Ovary (tissue), 9 donors: ENCODE results near the gene ANKRD18A. TPM values are rescaled to one million over a fixed set of nuclear protein-coding genes. Genes with fewer than 3 reads are reported as not detected.
"Not testable (repeated sequence)": the region's sequence is repeated elsewhere in the genome, so short reads cannot be mapped to it uniquely, and the experiment has no call there.

Source experiments
- DNase-seq, 5 donors: peaks; one replicate each; pipeline ENCODE4 v3.0.0-alpha.2; 2019 to 2020
- H3K27ac ChIP-seq, 2 donors: fragments of 200-600 bp; one replicate each; pipeline versions ENCODE4 v1.5.1 to v1.8.0; 2019 to 2022
- H3K27me3 ChIP-seq: fragments of 200-600 bp; one replicate; pipeline ENCODE4 v1.8.0; 2022
- H3K36me3 ChIP-seq: fragments of 200-600 bp; sonication (generic); one replicate; pipeline ENCODE4 v1.5.1; 2019
- H3K4me1 ChIP-seq: one replicate; pipeline ENCODE4 v1.8.1; 2013; ENCODE audit warnings: mild to moderate bottlenecking, moderate library complexity; ENCODE audit not compliant: insufficient read depth
- H3K4me3 ChIP-seq: fragments of 200-600 bp; sonication (generic); one replicate; pipeline ENCODE4 v1.5.1; 2017
- H3K9me3 ChIP-seq, 2 donors: fragments of 200-600 bp in 1 of 2; sonication (generic) in 1 of 2; one replicate each; pipeline versions ENCODE4 v1.5.1 to v1.8.1; 2013 to 2019; ENCODE audit warnings: mild to moderate bottlenecking in 1 of 2, moderate library complexity in 1 of 2
- WGBS, 3 donors: extraction: QIAGEN DNeasy Blood & Tissue Kit in 1 of 3; methylation state at CpG; one replicate each; pipeline versions ENCODE4 v1.1.5 to v1.1.7; 2013 to 2017; 5-methylcytosine and 5-hydroxymethylcytosine counted together
- intact Hi-C, 4 donors: fragments of 100-400 bp; cut with DNase I; formaldehyde crosslinking; loops; one replicate each; pipeline versions ENCODE4 v1.11.0 to v1.15.1; 2022 to 2023
- polyA plus RNA-seq, 2 donors: library from polyadenylated mRNA; stranded (reverse); fragments of 200-250 nt in 1 of 2; fragments of 350-450 nt in 1 of 2; fragmentation: Illumina TruSeq in 1 of 2; extraction: RNeasy Lipid Tissue Mini Kit (QIAGEN cat#74804) in 1 of 2; gene quantifications; one replicate each; pipeline ENCODE4 v1.2.3, GENCODE V29; 2013 to 2014
- total RNA-seq, 7 donors: library from RNA; depleted of rRNA in 2 of 7; stranded (reverse); fragments of >200 nt in 2 of 7; fragmentation: NEBNext Ultra II Directional in 3 of 7; extraction: Animal tissue kit (Norgen Biotek cat#: 25700) in 3 of 7; gene quantifications; one replicate each; pipeline versions ENCODE4 v1.1.0 to v1.2.4, GENCODE V29; 2016 to 2023
- donor health status: DM: no; HTN: no; CAD: no; lungs with moderate emphysema.
- donor health status: DM: no; HTN: no; CAD: no.
- donor health status: Bipolar disorder and iron deficiency.
- donor health status: DM: yes; HTN: yes; CAD: no.
- donor health status: DM: no; HTN: no; CAD: no.
- donor health status: DM: yes; HTN: yes; CAD: no.

The ANKRD18A gene
- total and polyA plus RNA-seq, 9 donors: 0.06 to 2.3 (median 0.37) TPM; not detected in 1

DNA sequence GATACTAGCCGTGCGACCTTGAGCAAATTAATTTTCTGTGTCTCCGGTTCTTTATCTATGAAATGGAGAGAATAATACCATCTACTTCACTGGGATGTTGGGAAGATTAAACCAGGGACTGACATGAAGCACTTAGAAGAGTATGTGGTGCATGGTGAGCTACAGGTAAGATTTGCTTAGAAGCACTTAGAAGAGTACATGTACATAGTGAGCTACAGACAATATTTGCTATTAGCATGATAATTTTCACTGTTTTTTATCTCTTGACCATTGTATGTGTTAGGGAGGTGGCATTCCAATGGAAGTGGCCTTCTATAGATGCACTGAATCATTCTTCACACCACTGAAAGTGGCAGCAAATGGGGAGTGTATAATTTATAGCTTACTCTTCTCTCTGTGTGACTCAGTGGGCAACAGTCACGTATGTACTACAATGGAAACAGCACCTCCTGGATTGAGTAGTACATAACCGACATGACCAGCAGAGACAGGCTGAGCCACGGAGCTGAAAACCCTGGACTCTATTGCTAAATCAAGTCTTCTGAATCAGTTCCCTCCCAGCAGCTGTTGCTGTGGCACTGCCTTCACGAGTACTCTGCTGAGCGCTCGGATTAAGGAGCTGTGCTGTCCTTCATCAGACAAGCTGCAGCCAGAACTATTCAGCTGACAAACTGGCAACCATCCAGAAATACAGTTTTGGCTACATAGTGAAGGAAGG, 28.9 kb downstream of the ANKRD18A start:
- H3K4me3 ChIP-seq, H3K27me3 ChIP-seq, DNase-seq, intact Hi-C loops, H3K36me3 ChIP-seq, H3K27ac ChIP-seq, H3K9me3 ChIP-seq, H3K4me1 ChIP-seq: not testable (repeated sequence)
- 23 to 27% (median 26%) methylated on average over 9 of the region's 9 CpGs for WGBS, 3 donors

GRCh38 chr9:38583765-38584164, 36.6 kb downstream of the ANKRD18A start:
- H3K4me3 ChIP-seq, intact Hi-C loops, H3K4me1 ChIP-seq, H3K27me3 ChIP-seq, H3K9me3 ChIP-seq, H3K27ac ChIP-seq, H3K36me3 ChIP-seq, DNase-seq: not testable (repeated sequence)
- WGBS, 3 donors: 37 to 61% (median 54%) methylated on average over 3 of the region's 3 CpGs

DNA sequence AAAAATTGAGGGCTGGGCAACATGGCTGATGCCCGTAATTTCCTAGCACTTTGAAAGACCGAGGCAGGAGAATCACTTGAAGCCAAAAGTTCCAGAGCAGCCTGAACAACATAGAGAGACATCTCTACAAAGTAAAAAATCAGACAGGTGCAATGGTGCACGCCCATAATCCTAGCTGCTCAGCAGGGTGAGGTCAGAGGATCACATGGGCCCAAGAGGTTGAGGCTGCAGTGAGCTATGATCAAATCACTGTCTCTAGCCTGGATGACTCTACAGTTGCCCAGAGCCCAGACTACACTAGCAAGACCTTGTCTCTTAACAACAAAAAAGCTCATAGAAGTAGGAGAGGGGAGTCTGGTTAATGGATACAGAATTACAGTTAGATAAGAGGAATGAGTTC, 40.3 kb downstream of the ANKRD18A start:
- DNase-seq, intact Hi-C loops: not testable (repeated sequence)

GRCh38 chr9:38576181-38576580, 44.2 kb downstream of the ANKRD18A start:
- intact Hi-C loops, H3K4me1 ChIP-seq, H3K27ac ChIP-seq, H3K9me3 ChIP-seq, H3K4me3 ChIP-seq, DNase-seq, H3K27me3 ChIP-seq, H3K36me3 ChIP-seq: not testable (repeated sequence)
- WGBS, 3 donors: 22 to 38% (median 31%) methylated on average over 1 of the region's 1 CpG

More for the DNA sequence above, 40.3 kb downstream of the ANKRD18A start:
- H3K4me3 ChIP-seq, H3K9me3 ChIP-seq, H3K27ac ChIP-seq, H3K36me3 ChIP-seq, H3K27me3 ChIP-seq, H3K4me1 ChIP-seq: not testable (repeated sequence)
- WGBS, 3 donors: 86 to 91% (median 87%) methylated on average over 3 of the region's 3 CpGs

GRCh38 chr9:38566048-38566447, 54.3 kb downstream of the ANKRD18A start:
- H3K4me3 ChIP-seq, H3K4me1 ChIP-seq, H3K9me3 ChIP-seq, DNase-seq, H3K27me3 ChIP-seq, H3K27ac ChIP-seq, H3K36me3 ChIP-seq, intact Hi-C loops: not testable (repeated sequence)
- 70 to 89% (median 88%) methylated on average over 1 of the region's 1 CpG for WGBS, 3 donors

GRCh38 chr9:38565178-38565577, 55.2 kb downstream of the ANKRD18A start:
- H3K36me3 ChIP-seq, intact Hi-C loops, H3K4me1 ChIP-seq, DNase-seq, H3K27ac ChIP-seq, H3K4me3 ChIP-seq, H3K9me3 ChIP-seq, H3K27me3 ChIP-seq: not testable (repeated sequence)
- WGBS, 3 donors: 62 to 92% methylated on average over 2 of the region's 4 CpGs; no CpG with 5 or more reads in 1 of the 3 donors

GRCh38 chr9:38563911-38564310, 56.5 kb downstream of the ANKRD18A start:
- intact Hi-C loops, H3K27me3 ChIP-seq, DNase-seq, H3K36me3 ChIP-seq, H3K27ac ChIP-seq, H3K4me3 ChIP-seq, H3K9me3 ChIP-seq, H3K4me1 ChIP-seq: not testable (repeated sequence)
- no CpG with 5 or more reads among the region's 1 CpG for WGBS, 3 donors

DNA sequence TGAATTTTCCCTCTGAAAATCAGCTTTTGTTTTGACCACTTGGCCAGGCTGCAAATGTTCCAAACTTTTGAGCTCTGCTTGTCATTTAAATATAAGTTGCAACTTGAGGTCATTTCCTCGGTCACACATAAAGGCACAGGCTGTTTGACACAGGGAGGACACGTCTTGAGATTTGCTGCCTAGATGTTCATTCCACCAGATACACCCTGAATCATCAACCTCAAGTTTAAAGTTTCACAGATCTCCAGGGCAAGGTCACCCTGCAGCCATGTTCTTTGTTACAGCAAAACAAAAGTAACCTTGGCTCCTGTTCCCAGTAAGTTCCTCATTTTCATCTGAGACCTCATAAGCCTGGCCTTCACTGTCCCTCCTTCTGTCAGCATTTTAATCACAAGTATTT, 59.3 kb downstream of the ANKRD18A start:
- H3K4me1 ChIP-seq, DNase-seq, H3K9me3 ChIP-seq, H3K27ac ChIP-seq, H3K36me3 ChIP-seq, intact Hi-C loops, H3K4me3 ChIP-seq, H3K27me3 ChIP-seq: not testable (repeated sequence)
- WGBS, 3 donors: 8 to 17% (median 10%) methylated on average over 2 of the region's 2 CpGs

- H3K4me1 ChIP-seq, H3K4me3 ChIP-seq, H3K9me3 ChIP-seq, DNase-seq, intact Hi-C loops, H3K36me3 ChIP-seq, H3K27me3 ChIP-seq, H3K27ac ChIP-seq: not testable (repeated sequence)
- WGBS, 3 donors: 69 to 75% (median 70%) methylated on average over 2 to 3 of the region's 3 CpGs
Observed at GRCh38 chr9:38559172-38559571, 61.2 kb downstream of the ANKRD18A start.

GRCh38 chr9:38557746-38558145, 62.6 kb downstream of the ANKRD18A start:
- DNase-seq, H3K27ac ChIP-seq, intact Hi-C loops, H3K36me3 ChIP-seq, H3K9me3 ChIP-seq, H3K27me3 ChIP-seq, H3K4me3 ChIP-seq, H3K4me1 ChIP-seq: not testable (repeated sequence)
- WGBS, 3 donors: 70 to 100% (median 77%) methylated on average over 1 of the region's 1 CpG

GRCh38 chr9:38554966-38555365, 65.4 kb downstream of the ANKRD18A start:
- 92 to 97% (median 96%) methylated on average over 2 of the region's 2 CpGs for WGBS, 3 donors
- H3K4me1 ChIP-seq, H3K4me3 ChIP-seq, DNase-seq, H3K36me3 ChIP-seq, H3K27ac ChIP-seq, H3K9me3 ChIP-seq, intact Hi-C loops, H3K27me3 ChIP-seq: not testable (repeated sequence)

DNA sequence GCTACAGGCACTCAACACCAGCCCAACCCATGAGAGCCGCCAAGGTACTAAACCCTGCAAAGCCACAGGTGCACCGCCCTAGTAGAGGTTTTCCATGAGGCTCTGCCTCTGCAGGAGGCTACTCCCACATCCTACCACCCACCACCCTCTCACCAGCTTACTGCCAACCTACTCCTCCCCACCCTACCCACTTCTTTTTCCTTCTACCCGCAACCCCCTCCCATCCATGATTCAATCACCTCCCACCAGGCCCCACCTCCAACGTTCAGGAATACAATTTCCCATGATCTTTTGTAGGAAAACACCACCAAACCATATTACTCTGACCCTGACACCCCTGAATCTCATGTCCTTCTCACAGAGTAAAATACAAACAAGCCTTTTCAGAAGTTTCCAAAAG, 67.4 kb downstream of the ANKRD18A start:
- H3K27me3 ChIP-seq, intact Hi-C loops, DNase-seq, H3K9me3 ChIP-seq, H3K36me3 ChIP-seq, H3K27ac ChIP-seq, H3K4me3 ChIP-seq, H3K4me1 ChIP-seq: not testable (repeated sequence)
- 73 to 81% (median 74%) methylated on average over 4 of the region's 4 CpGs for WGBS, 3 donors
